Keratinocyte (primary cell): ENCODE measurements around the gene ANO7. TPM values are rescaled to one million over a fixed set of nuclear protein-coding genes. Genes with fewer than 3 reads are reported as not detected.

Experiments
- DNase-seq: peaks from one replicate; pipeline ENCODE4 v3.0.0-alpha.2; 2011; ENCODE audit warnings: low read depth, missing footprints, low spot score
- FAIRE-seq: peaks from 2 replicates; lab custom pipeline; 2011; peaks lifted over from hg19 to GRCh38; lab: Jason Lieb, UNC
- H2AFZ ChIP-seq: 2 replicates; pipeline ENCODE4 v1.6.0; 2012; ENCODE audit warnings: low read length, control low read depth, inconsistent platforms; ENCODE audit not compliant: control insufficient read depth
- H3K27ac ChIP-seq: 2 replicates; pipeline ENCODE4 v1.5.1; 2011; ENCODE audit warnings: low read length; ENCODE audit not compliant: control insufficient read depth, insufficient read depth
- H3K27me3 ChIP-seq: 3 replicates; pipeline ENCODE4 v1.6.0; 2011; ENCODE audit warnings: low read length; ENCODE audit not compliant: control insufficient read depth, insufficient read depth; ENCODE audit errors: extremely low read depth
- H3K36me3 ChIP-seq, 2 experiments: 2 replicates in 1 of 2; 3 replicates in 1 of 2; pipeline ENCODE4 v1.5.1; 2011; ENCODE audit warnings: low read length in 2 of 2, mild to moderate bottlenecking in 1 of 2; ENCODE audit not compliant: control insufficient read depth in 2 of 2, insufficient read depth in 2 of 2; ENCODE audit errors: extremely low read depth in 1 of 2
- H3K4me1 ChIP-seq: 3 replicates; pipeline ENCODE4 v1.5.1; 2011; ENCODE audit warnings: low read length; ENCODE audit not compliant: control insufficient read depth, insufficient read depth; ENCODE audit errors: extremely low read depth
- H3K4me2 ChIP-seq: 3 replicates; pipeline ENCODE4 v1.6.0; 2011; ENCODE audit warnings: low read depth, low read length; ENCODE audit not compliant: control insufficient read depth, insufficient read depth; ENCODE audit errors: extremely low read depth
- H3K4me3 ChIP-seq, 3 experiments: fragments of 200-600 bp in 1 of 3; sonication (generic) in 1 of 3; 2 replicates in 2 of 3; 3 replicates in 1 of 3; pipeline ENCODE4 v1.5.1; 2011 to 2016; ENCODE audit warnings: low read length in 3 of 3, mild to moderate bottlenecking in 3 of 3, control low read depth in 2 of 3, inconsistent platforms in 1 of 3, low read depth in 1 of 3, mixed read lengths in 1 of 3, mixed run types in 1 of 3, moderate library complexity in 1 of 3; ENCODE audit not compliant: control insufficient read depth in 2 of 3, insufficient read depth in 2 of 3; ENCODE audit errors: extremely low read depth in 1 of 3
- H3K79me2 ChIP-seq: 2 replicates; pipeline ENCODE4 v1.6.0; 2012; ENCODE audit warnings: low read length; ENCODE audit not compliant: control insufficient read depth, insufficient read depth
- H3K9ac ChIP-seq: 3 replicates; pipeline ENCODE4 v1.6.0; 2011; ENCODE audit warnings: low read length; ENCODE audit not compliant: control insufficient read depth, insufficient read depth; ENCODE audit errors: extremely low read depth
- H3K9me1 ChIP-seq: 3 replicates; pipeline ENCODE4 v1.6.0; 2011; ENCODE audit warnings: low read length; ENCODE audit not compliant: control insufficient read depth, insufficient read depth; ENCODE audit errors: extremely low read depth
- H3K9me3 ChIP-seq: 2 replicates; pipeline ENCODE4 v1.5.1; 2012; ENCODE audit warnings: low read depth, low read length; ENCODE audit not compliant: control insufficient read depth
- H4K20me1 ChIP-seq: 3 replicates; pipeline ENCODE4 v1.6.0; 2011; ENCODE audit warnings: low read length; ENCODE audit not compliant: control insufficient read depth, insufficient read depth; ENCODE audit errors: extremely low read depth
- CTCF ChIP-seq, 3 experiments: IDR thresholded peaks in 1 of 3; conservative IDR thresholded peaks in 1 of 3; optimal IDR thresholded peaks in 1 of 3; 2 replicates in 2 of 3; 3 replicates in 1 of 3; pipeline versions ENCODE3 to v1.5.1; 2011; ENCODE audit warnings: low read length in 3 of 3, mild to moderate bottlenecking in 3 of 3, moderate library complexity in 2 of 3, control low read depth in 1 of 3, inconsistent platforms in 1 of 3; ENCODE audit not compliant: insufficient read depth in 2 of 3; ENCODE audit errors: extremely low read depth in 1 of 3
- EZH2 ChIP-seq: IDR thresholded peaks from one replicate; pipeline ENCODE4 v1.6.1; 2012; ENCODE audit warnings: inconsistent platforms, mild to moderate bottlenecking, low read length, moderate library complexity
- dilution Hi-C: fragments of 300-500 bp; cut with MboI; formaldehyde crosslinking; loops from one replicate; pipeline ENCODE4 v1.7.0; 2020; ENCODE audit warnings: low sequenced_read_pairs; ENCODE audit not compliant: extremely low pct_ligation_motif_present
- polyA plus RNA-seq, 5 experiments: library from polyadenylated mRNA; depleted of rRNA in 3 of 5; stranded (reverse) in 3 of 5; stranded (forward) in 1 of 5; unstranded in 1 of 5; fragments of >200 nt; gene quantifications; 1 replicate in 1 of 5; 2 replicates in 3 of 5; 3 replicates in 1 of 5; pipeline versions ENCODE4 v1.2.1 to v1.2.3, GENCODE V29; 2011 to 2012; ENCODE audit warnings: missing spikeins in 2 of 5, low read depth in 1 of 5, low replicate concordance in 1 of 5

The ANO7 gene
- polyA plus RNA-seq, 1 donor (not counting 4 experiments of a cell fraction or from before 2014, with no cell fraction given) = 0.14 TPM

DNA sequence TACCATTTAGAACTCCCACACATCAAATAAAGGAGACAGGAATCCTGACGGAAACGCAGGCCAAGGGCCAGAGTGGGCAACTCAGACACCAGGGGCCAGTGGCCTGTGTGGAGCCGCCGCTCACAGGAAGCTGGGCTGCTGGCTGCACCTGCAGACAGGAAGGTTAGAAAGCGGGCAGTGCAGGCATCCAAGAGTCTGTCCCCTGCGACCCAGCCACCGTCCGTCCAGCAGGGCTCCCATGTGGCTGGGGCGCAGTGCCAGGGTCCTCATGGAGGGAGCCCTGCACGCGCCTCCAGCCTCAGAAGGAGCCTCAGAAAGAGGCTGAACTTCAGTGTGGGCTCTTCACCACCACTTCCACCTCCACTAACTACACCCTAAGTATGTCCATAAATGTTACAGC, 2.5 kb upstream of the ANO7 start:
- no peak overlapping the region for H3K4me2 ChIP-seq
- H3K79me2 ChIP-seq = no peaks in the 10 kb centered on the region
- no peaks in the 10 kb centered on the region for H4K20me1 ChIP-seq
- no peak overlapping the region for H3K4me3 ChIP-seq
- no peaks in the 10 kb centered on the region for H3K4me1 ChIP-seq
- peaks cover 0 to 3% of the 10 kb centered on the region in 2 experiments for H3K36me3 ChIP-seq
- dilution Hi-C loops = no loop called here
- no peak overlapping the region for H3K9ac ChIP-seq
- no peaks in the 10 kb centered on the region for H3K9me1 ChIP-seq
- no peaks in the 10 kb centered on the region for H3K9me3 ChIP-seq
- FAIRE-seq (no peak), DNase-seq (no peak)
- TF ChIP-seq CTCF (optimal IDR thresholded peaks at IDR 0.05 in 1 of 3, IDR thresholded peaks at IDR 0.05 in 1 of 3, conservative IDR thresholded peaks at IDR 0.05 in 1 of 3; ENCODE audit: extremely low read depth in 1 of 3, insufficient read depth in 2 of 3, low read length in 3 of 3) (no peak), EZH2 (no peak)
- no peak overlapping the region for H2AFZ ChIP-seq
- H3K27ac ChIP-seq = no peak overlapping the region
- H3K27me3 ChIP-seq = peaks cover 18% of the 10 kb centered on the region

- H3K27ac ChIP-seq = no peak overlapping the region
- H2AFZ ChIP-seq = no peak overlapping the region
- H4K20me1 ChIP-seq = no peaks in the 10 kb centered on the region
- no peak overlapping the region for H3K9ac ChIP-seq
- dilution Hi-C loops = no loop called here
- peaks cover 0 to 3% of the 10 kb centered on the region in 2 experiments for H3K36me3 ChIP-seq
- no peaks in the 10 kb centered on the region for H3K9me1 ChIP-seq
- no peak overlapping the region for H3K4me3 ChIP-seq
- no peaks in the 10 kb centered on the region for H3K9me3 ChIP-seq
- no peaks in the 10 kb centered on the region for H3K4me1 ChIP-seq
- no peaks in the 10 kb centered on the region for H3K79me2 ChIP-seq
- no peak for TF ChIP-seq EZH2
- TF ChIP-seq CTCF (optimal IDR thresholded peaks at IDR 0.05 in 1 of 3, IDR thresholded peaks at IDR 0.05 in 1 of 3, conservative IDR thresholded peaks at IDR 0.05 in 1 of 3; ENCODE audit: extremely low read depth in 1 of 3, insufficient read depth in 2 of 3, low read length in 3 of 3) = no peak
- FAIRE-seq (no peak), DNase-seq (no peak)
- no peak overlapping the region for H3K4me2 ChIP-seq
- peaks cover 25% of the 10 kb centered on the region for H3K27me3 ChIP-seq
Measured at GRCh38 chr2:241187101-241187917, 1.2 kb upstream of the ANO7 start.
